Measurements from ENCODE around the gene PDE4D.

Gene PDE4D

GRCh38 chr5:59158637-59159391 lies 734.7 kb downstream of the PDE4D start:
- FAIRE-seq: no peak

GRCh38 chr5:59158165-59158564 lies 735.4 kb downstream of the PDE4D start:
- FAIRE-seq: no peak

GRCh38 chr5:59157068-59157467 lies 736.5 kb downstream of the PDE4D start:
- FAIRE-seq: no peak

GRCh38 chr5:59152701-59153245 lies 740.8 kb downstream of the PDE4D start:
- no peak for FAIRE-seq

- FAIRE-seq: no peak
These were observed 742.2 kb downstream of the PDE4D start for GRCh38 chr5:59151162-59151889.

- no peak for FAIRE-seq
These were observed 743.7 kb downstream of the PDE4D start for GRCh38 chr5:59149827-59150226.

GRCh38 chr5:59149271-59149670 lies 744.3 kb downstream of the PDE4D start:
- no peak for FAIRE-seq

GRCh38 chr5:59146729-59147128 lies 746.8 kb downstream of the PDE4D start:
- no peak for FAIRE-seq

- FAIRE-seq: no peak
These were observed 749.6 kb downstream of the PDE4D start for GRCh38 chr5:59143926-59144333.

GRCh38 chr5:59142927-59143326 lies 750.6 kb downstream of the PDE4D start:
- no peak for FAIRE-seq

- no peak for FAIRE-seq
These were observed 751.4 kb downstream of the PDE4D start for GRCh38 chr5:59142138-59142537.

- no peak for FAIRE-seq
These were observed 753.4 kb downstream of the PDE4D start for GRCh38 chr5:59140133-59140532.

- no peak for FAIRE-seq
These were observed 753.8 kb downstream of the PDE4D start for GRCh38 chr5:59139695-59140094.

GRCh38 chr5:59138509-59138908 lies 755.0 kb downstream of the PDE4D start:
- no peak for FAIRE-seq

GRCh38 chr5:59137846-59138245 lies 755.7 kb downstream of the PDE4D start:
- FAIRE-seq: no peak

- FAIRE-seq: no peak
These were observed 757.0 kb downstream of the PDE4D start for GRCh38 chr5:59136549-59136948.

GRCh38 chr5:59134471-59135163 lies 758.9 kb downstream of the PDE4D start:
- FAIRE-seq: no peak

GRCh38 chr5:59133764-59134261 lies 759.7 kb downstream of the PDE4D start:
- no peak for FAIRE-seq

- FAIRE-seq: no peak
These were observed 761.4 kb downstream of the PDE4D start for GRCh38 chr5:59132131-59132530.

GRCh38 chr5:59130431-59130830 lies 763.1 kb downstream of the PDE4D start:
- no peak for FAIRE-seq

- FAIRE-seq: no peak
These were observed 764.8 kb downstream of the PDE4D start for GRCh38 chr5:59128646-59129290.

- no peak for FAIRE-seq
These were observed 766.6 kb downstream of the PDE4D start for GRCh38 chr5:59126708-59127573.

All from A204.1 (cell line).